ENCODE results near the gene EFR3B. TPM values are rescaled to one million over a fixed set of nuclear protein-coding genes. Genes with fewer than 3 reads are reported as not detected.
"Not testable (repeated sequence)": the region's sequence is repeated elsewhere in the genome, so short reads cannot be mapped to it uniquely, and the experiment has no call there.

The EFR3B gene
- total and polyA plus RNA-seq, 2 of the 4 experiments (the other 2 are of a cell fraction), result 0.38 to 0.90 TPM

GRCh38 chr2:24999097-24999496, 42.8 kb upstream of the EFR3B start:
- H4K8ac ChIP-seq (ENCODE audit: low read depth in 2 of 2, low read length in 2 of 2); H2AK9ac ChIP-seq (replicated peaks; ENCODE audit: low read depth, low read length, poor library complexity); H3K14ac ChIP-seq (replicated peaks; ENCODE audit: low read depth, low read length); POLR2A ChIA-PET (ENCODE audit: unreplicated experiment); dilution Hi-C loops (cut with HindIII; ENCODE audit: low sequenced_read_pairs, unreplicated experiment); BruUV-seq (replicated peaks); H3K9ac ChIP-seq (ENCODE audit: low read depth, low read length); ATAC-seq (ENCODE audit: low read depth); H2BK5ac ChIP-seq (ENCODE audit: low read depth, low read length, poor library complexity, severe bottlenecking); intact Hi-C loops (cut with micrococcal nuclease); H3K4me3 ChIP-seq (ENCODE audit: insufficient read depth, low read depth, low read length); H3K27ac ChIP-seq (ENCODE audit: insufficient read depth, low read length); H3K4ac ChIP-seq (ENCODE audit: low read depth, low read length); H3K36me3 ChIP-seq (ENCODE audit: control insufficient read depth, insufficient read depth, low read length); H3K23ac ChIP-seq (ENCODE audit: low read depth, low read length); H3K4me2 ChIP-seq (ENCODE audit: low read depth, low read length); DNase-seq; H2AK5ac ChIP-seq (ENCODE audit: low read depth, low read length); H4K5ac ChIP-seq (ENCODE audit: low read depth, low read length); CTCF ChIA-PET; H2BK120ac ChIP-seq (ENCODE audit: low read depth, low read length); H2BK20ac ChIP-seq (ENCODE audit: low read depth, low read length); H4K91ac ChIP-seq (ENCODE audit: insufficient read depth, low read depth, low read length); H3K9me1 ChIP-seq (ENCODE audit: insufficient read depth, low read length); H4K20me1 ChIP-seq (ENCODE audit: insufficient read depth, low read length); H3K27me3 ChIP-seq (ENCODE audit: control insufficient read depth, insufficient read depth, low read length); H3K9me3 ChIP-seq (ENCODE audit: control insufficient read depth, insufficient read depth, low read length); in situ Hi-C loops (cut with MboI; ENCODE audit: low sequenced_read_pairs); H2AFZ ChIP-seq (replicated peaks; ENCODE audit: low read length, poor library complexity); H3K18ac ChIP-seq (ENCODE audit: low read depth, low read length); H3K56ac ChIP-seq (ENCODE audit: extremely low read depth, insufficient read depth, low read length); H3K79me1 ChIP-seq (ENCODE audit: low read depth in 1 of 2, low read length in 2 of 2); H2BK15ac ChIP-seq (ENCODE audit: low read depth, low read length): not testable (repeated sequence)
- TF ChIP-seq CEBPB (IDR thresholded peaks at IDR 0.05; ENCODE audit: low read depth, low read length), result peak; percentile 63; the same call in 1 of the 2 replicates
- WGBS, 2 experiments (ENCODE audit: extremely low coverage in 2 of 2, insufficient read length in 1 of 2), result no CpG with 5 or more reads among the region's 8 CpGs
- peaks cover 13% of the 10 kb centered on the region for H3K4me1 ChIP-seq (ENCODE audit: control insufficient read depth, insufficient read depth, low read length)

All from IMR-90 (cell line).